Fibroblast of lung (primary cell): ENCODE results near the gene DGKE. TPM values are rescaled to one million over a fixed set of nuclear protein-coding genes. Genes with fewer than 3 reads are reported as not detected.

Experiments used
- DNase-seq, 2 donors: peaks; one replicate each; pipeline versions ENCODE4 v3.0.0 to v3.0.0-alpha.2; 2010; ENCODE audit warnings: low read depth in 2 of 2
- H2AFZ ChIP-seq: 2 replicates; pipeline ENCODE4 v1.5.1; 2012; ENCODE audit warnings: low read length, control low read depth, inconsistent platforms
- H3K27ac ChIP-seq: 2 replicates; pipeline ENCODE4 v1.5.1; 2011; ENCODE audit warnings: low read length, control low read depth; ENCODE audit not compliant: insufficient read depth
- H3K27me3 ChIP-seq: 2 replicates; pipeline ENCODE4 v1.5.1; 2011; ENCODE audit warnings: mild to moderate bottlenecking, low read length; ENCODE audit not compliant: control insufficient read depth, insufficient read depth
- H3K36me3 ChIP-seq: 2 replicates; pipeline ENCODE4 v1.5.1; 2011; ENCODE audit warnings: low read length; ENCODE audit not compliant: control insufficient read depth, insufficient read depth
- H3K4me1 ChIP-seq: 2 replicates; pipeline ENCODE4 v1.5.1; 2011; ENCODE audit warnings: low read length; ENCODE audit not compliant: control insufficient read depth, insufficient read depth; ENCODE audit errors: extremely low read depth
- H3K4me2 ChIP-seq: 2 replicates; pipeline ENCODE4 v1.5.1; 2011; ENCODE audit warnings: low read length, control low read depth; ENCODE audit not compliant: insufficient read depth; ENCODE audit errors: extremely low read depth
- H3K4me3 ChIP-seq, 4 experiments: fragments of 200-600 bp in 1 of 4; sonication (generic) in 1 of 4; replicated peaks in 1 of 4; 2 replicates each; pipeline ENCODE4 v1.5.1; 2011 to 2016; ENCODE audit warnings: low read length in 4 of 4, low read depth in 3 of 4, mild to moderate bottlenecking in 3 of 4, control low read depth in 2 of 4, inconsistent platforms in 1 of 4, mixed read lengths in 1 of 4; ENCODE audit not compliant: insufficient read depth in 1 of 4; ENCODE audit errors: control extremely low read depth in 1 of 4
- H3K79me2 ChIP-seq: 2 replicates; pipeline ENCODE4 v1.5.1; 2012; ENCODE audit warnings: mild to moderate bottlenecking, low read length, inconsistent platforms; ENCODE audit not compliant: control insufficient read depth, insufficient read depth
- H3K9ac ChIP-seq: 2 replicates; pipeline ENCODE4 v1.5.1; 2011; ENCODE audit warnings: mild to moderate bottlenecking, low read length, control low read depth; ENCODE audit not compliant: insufficient read depth
- H3K9me3 ChIP-seq: 2 replicates; pipeline ENCODE4 v1.5.1; 2012; ENCODE audit warnings: low read depth, low read length; ENCODE audit not compliant: control insufficient read depth, insufficient read depth
- H4K20me1 ChIP-seq: 2 replicates; pipeline ENCODE4 v1.5.1; 2011; ENCODE audit warnings: low read length; ENCODE audit not compliant: control insufficient read depth, insufficient read depth; ENCODE audit errors: extremely low read depth
- EZH2 ChIP-seq: IDR thresholded peaks from 2 replicates; pipeline ENCODE4 v1.5.1; 2012; ENCODE audit warnings: low read length, control low read depth, mild to moderate bottlenecking; ENCODE audit errors: missing control alignments
- polyA plus RNA-seq, 2 donors: library from polyadenylated mRNA; depleted of rRNA in 1 of 2; stranded (reverse) in 1 of 2; unstranded in 1 of 2; fragments of >200 nt; gene quantifications; 2 replicates each; pipeline ENCODE4 v1.2.1, GENCODE V29; 2011 to 2012; ENCODE audit warnings: missing spikeins in 1 of 2
- total RNA-seq: library from RNA; depleted of rRNA; stranded (reverse); fragments of >200 nt; gene quantifications from 2 replicates; pipeline ENCODE4 v1.2.1, GENCODE V29; 2014
- TF ChIP-seq, protein P1 (sequence below), 2 donors: IDR thresholded peaks in 1 of 2; conservative IDR thresholded peaks in 1 of 2; 1 replicate in 1 of 2; 2 replicates in 1 of 2; pipeline ENCODE4 v1.5.1; 2011 to 2012; ENCODE audit warnings: low read length in 2 of 2, control low read depth in 1 of 2, inconsistent platforms in 1 of 2, low read depth in 1 of 2, mild to moderate bottlenecking in 1 of 2

DGKE gene
- total and polyA plus RNA-seq, 2 donors (not counting 1 experiment from before 2014, with no cell fraction given), result 2.5 to 6.4 TPM

DNA sequence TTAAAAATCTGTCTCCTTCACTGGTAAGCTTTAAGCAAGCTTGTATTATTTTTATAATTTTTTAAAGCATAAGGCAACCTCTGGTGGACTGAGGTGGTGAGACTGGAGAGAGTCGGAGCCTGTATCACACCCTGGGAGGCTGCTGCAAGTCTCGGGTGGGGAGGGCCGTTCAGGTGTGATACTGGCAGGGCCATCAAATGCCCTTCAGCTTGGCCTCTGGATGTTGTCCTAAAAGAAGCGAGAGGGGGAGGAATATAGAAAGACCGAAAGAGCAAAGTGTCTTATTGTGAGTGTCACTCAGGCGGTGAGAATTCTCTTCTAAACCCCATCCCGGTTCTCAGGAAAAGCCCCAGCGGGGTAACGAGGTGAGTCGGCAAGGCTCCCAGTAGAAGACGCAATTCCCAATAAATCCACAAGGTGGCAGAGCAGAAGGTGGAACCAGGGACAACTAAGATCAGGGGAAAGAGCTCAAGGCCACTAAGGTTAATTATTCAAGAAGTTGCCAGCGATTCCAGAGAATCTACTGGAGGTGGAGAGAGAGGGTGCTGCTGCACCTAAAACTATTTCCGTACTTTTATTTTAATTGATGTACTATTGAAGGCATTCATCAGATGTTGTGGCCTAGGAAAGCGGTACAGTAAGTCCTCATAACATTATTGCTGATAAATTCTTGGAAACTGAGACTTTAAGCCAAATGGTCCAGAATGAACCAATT lies 14.4 kb upstream of the DGKE start:
- no peaks in the 10 kb centered on the region for H3K36me3 ChIP-seq
- H3K4me1 ChIP-seq, result no peaks in the 10 kb centered on the region
- H3K27ac ChIP-seq, result no peak overlapping the region
- no peak overlapping the region for H3K4me2 ChIP-seq
- H2AFZ ChIP-seq, result peak overlapping the region; percentile 30
- no peaks in the 10 kb centered on the region for H4K20me1 ChIP-seq
- TF ChIP-seq EZH2, result no peak
- TF ChIP-seq, protein P1, sequence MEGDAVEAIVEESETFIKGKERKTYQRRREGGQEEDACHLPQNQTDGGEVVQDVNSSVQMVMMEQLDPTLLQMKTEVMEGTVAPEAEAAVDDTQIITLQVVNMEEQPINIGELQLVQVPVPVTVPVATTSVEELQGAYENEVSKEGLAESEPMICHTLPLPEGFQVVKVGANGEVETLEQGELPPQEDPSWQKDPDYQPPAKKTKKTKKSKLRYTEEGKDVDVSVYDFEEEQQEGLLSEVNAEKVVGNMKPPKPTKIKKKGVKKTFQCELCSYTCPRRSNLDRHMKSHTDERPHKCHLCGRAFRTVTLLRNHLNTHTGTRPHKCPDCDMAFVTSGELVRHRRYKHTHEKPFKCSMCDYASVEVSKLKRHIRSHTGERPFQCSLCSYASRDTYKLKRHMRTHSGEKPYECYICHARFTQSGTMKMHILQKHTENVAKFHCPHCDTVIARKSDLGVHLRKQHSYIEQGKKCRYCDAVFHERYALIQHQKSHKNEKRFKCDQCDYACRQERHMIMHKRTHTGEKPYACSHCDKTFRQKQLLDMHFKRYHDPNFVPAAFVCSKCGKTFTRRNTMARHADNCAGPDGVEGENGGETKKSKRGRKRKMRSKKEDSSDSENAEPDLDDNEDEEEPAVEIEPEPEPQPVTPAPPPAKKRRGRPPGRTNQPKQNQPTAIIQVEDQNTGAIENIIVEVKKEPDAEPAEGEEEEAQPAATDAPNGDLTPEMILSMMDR (conservative IDR thresholded peaks at IDR 0.05 in 1 of 2, IDR thresholded peaks at IDR 0.05 in 1 of 2; ENCODE audit: low read depth in 1 of 2, low read length in 2 of 2), result peak; percentile 72 to 87
- H3K79me2 ChIP-seq, result no peaks in the 10 kb centered on the region
- H3K4me3 ChIP-seq, result no peak overlapping the region
- peak; percentile 43 to 72 for DNase-seq
- H3K9ac ChIP-seq, result no peak overlapping the region
- no peaks in the 10 kb centered on the region for H3K9me3 ChIP-seq
- H3K27me3 ChIP-seq, result no peaks in the 10 kb centered on the region

- Histone ChIP-seq H3K4me2 (no peak overlapping the region), H3K27ac (no peak overlapping the region), H3K27me3 (no peaks in the 10 kb centered on the region), H3K79me2 (no peaks in the 10 kb centered on the region), H4K20me1 (no peaks in the 10 kb centered on the region), H3K4me3 (no peak overlapping the region), H3K9ac (no peak overlapping the region), H3K4me1 (no peaks in the 10 kb centered on the region), H2AFZ (no peak overlapping the region), H3K9me3 (no peaks in the 10 kb centered on the region), H3K36me3 (no peaks in the 10 kb centered on the region)
- DNase-seq, result no peak
- TF ChIP-seq, protein P1 (conservative IDR thresholded peaks at IDR 0.05 in 1 of 2, IDR thresholded peaks at IDR 0.05 in 1 of 2; ENCODE audit: low read depth in 1 of 2, low read length in 2 of 2), result no peak
- no peak for TF ChIP-seq EZH2
Observed at GRCh38 chr17:56820207-56820606, 13.7 kb upstream of the DGKE start.

GRCh38 chr17:56821847-56822534 lies 12.0 kb upstream of the DGKE start:
- Histone ChIP-seq H3K4me2 (no peak overlapping the region), H3K9me3 (no peaks in the 10 kb centered on the region)
- no peak for TF ChIP-seq EZH2
- TF ChIP-seq, protein P1 (conservative IDR thresholded peaks at IDR 0.05 in 1 of 2, IDR thresholded peaks at IDR 0.05 in 1 of 2; ENCODE audit: low read depth in 1 of 2, low read length in 2 of 2), result no peak

More at GRCh38 chr17:56821847-56822534, 12.0 kb upstream of the DGKE start:
- no peaks in the 10 kb centered on the region for H3K36me3 ChIP-seq
- no peaks in the 10 kb centered on the region for H3K27me3 ChIP-seq
- DNase-seq, result no peak
- H3K27ac ChIP-seq, result no peak overlapping the region
- no peak overlapping the region for H3K9ac ChIP-seq
- H3K79me2 ChIP-seq, result no peaks in the 10 kb centered on the region
- H4K20me1 ChIP-seq, result no peaks in the 10 kb centered on the region
- no peaks in the 10 kb centered on the region for H3K4me1 ChIP-seq
- H2AFZ ChIP-seq, result no peak overlapping the region
- no peak overlapping the region for H3K4me3 ChIP-seq
